ENCODE measurements around the gene GPC6. TPM values are rescaled to one million over a fixed set of nuclear protein-coding genes. Genes with fewer than 3 reads are reported as not detected.

The GPC6 gene
- total and polyA plus RNA-seq, 2 experiments from 2014 or later: 26.0 to 92.8 TPM

- H3K36me3 ChIP-seq (replicated peaks; ENCODE audit: insufficient read depth, low read depth): no peaks in the 10 kb centered on the region
- no peaks in the 10 kb centered on the region for H3K9me3 ChIP-seq (ENCODE audit: low read depth)
- no peaks in the 10 kb centered on the region for H3K4me1 ChIP-seq (ENCODE audit: insufficient read depth)
- H3K27me3 ChIP-seq: no peaks in the 10 kb centered on the region
- H3K9me2 ChIP-seq (replicated peaks; ENCODE audit: insufficient read depth): no peaks in the 10 kb centered on the region
- no peaks in the 10 kb centered on the region for H3K79me2 ChIP-seq
- H3K27ac ChIP-seq: no peak overlapping the region
- no peak for TF ChIP-seq EZH2phosphoT487 (IDR thresholded peaks at IDR 0.05; ENCODE audit: low read depth, severe bottlenecking, unreplicated experiment)
- TF ChIP-seq CTCF (IDR thresholded peaks at IDR 0.05; ENCODE audit: poor library complexity): no peak
- no peak for TF ChIP-seq EZH2 (IDR thresholded peaks at IDR 0.05; ENCODE audit: borderline replicate concordance)
- no peak overlapping the region for H3K4me3 ChIP-seq
- H4K20me1 ChIP-seq (ENCODE audit: insufficient read depth, poor library complexity, severe bottlenecking): no peaks in the 10 kb centered on the region
- no peak for DNase-seq (ENCODE audit: low spot score)
- H2AFZ ChIP-seq: no peak overlapping the region
- H3K4me2 ChIP-seq: no peak overlapping the region
- WGBS (ENCODE audit: low lambda C conversion rate, missing lambda C conversion rate): 59% methylated on average over 2 of the region's 2 CpGs
Measured at GRCh38 chr13:94455414-94455813, 1228.8 kb downstream of the GPC6 start.

Small RNA genes lying within 50 kb of the gene (small RNA-seq; reads per million reads assigned to genes)
- gene RNA5SP35: not detected
